GM12878 (cell line): ENCODE measurements around the gene MUC5B. TPM values are rescaled to one million over a fixed set of nuclear protein-coding genes. Genes with fewer than 3 reads are reported as not detected.

Experiments used
- ATAC-seq: fragments of 200-7000 bp; cut with Tn5 transposase; 3 replicates; pipeline ENCODE4 v1.9.1; 2020; ENCODE audit warnings: mild to moderate bottlenecking, moderate library complexity
- BruUV-seq: library from RNA; stranded (reverse); fragments of 400-500 nt; replicated peaks from 2 replicates; lab custom pipeline; 2021; lab: Mats Ljungman, UMichigan
- CTCF ChIA-PET: fragments of 300-600 bp; sonication (Branson Sonifier 250); formaldehyde crosslinking; extraction: SDS; loops from one replicate; lab custom pipeline; 2021; ENCODE audit warnings: inconsistent platforms; lab: Yijun Ruan, JAX
- POLR2A ChIA-PET: fragments of 350-600 bp; formaldehyde crosslinking; extraction: SDS; loops from one replicate; lab custom pipeline; 2021; ENCODE audit warnings: inconsistent platforms; lab: Charles Lee
- RAD21 ChIA-PET: fragments of 300-600 bp; sonication (Branson Sonifier 250); formaldehyde crosslinking; loops from one replicate; lab custom pipeline; 2023; ENCODE audit warnings: antibody characterized with exemption; ENCODE audit not compliant: unreplicated experiment; lab: Charles Lee
- SMC1A ChIA-PET: fragments of 300-600 bp; sonication (Branson Sonifier 250); formaldehyde crosslinking; loops from one replicate; lab custom pipeline; 2023; ENCODE audit not compliant: unreplicated experiment, uncharacterized antibody; lab: Charles Lee
- DNase-seq: peaks from one replicate; pipeline ENCODE4 v3.0.0-alpha.2; 2011; ENCODE audit warnings: low read depth, low spot score
- FAIRE-seq: peaks from 3 replicates; lab custom pipeline; 2011; peaks lifted over from hg19 to GRCh38; lab: Jason Lieb, UNC
- H2AFZ ChIP-seq: 2 replicates; pipeline ENCODE4 v1.6.0; 2011; ENCODE audit warnings: low read depth, low read length, control low read depth; ENCODE audit not compliant: control insufficient read depth
- H3K27ac ChIP-seq: 2 replicates; pipeline ENCODE4 v1.5.1; 2011; ENCODE audit warnings: control low read depth; ENCODE audit not compliant: control insufficient read depth, insufficient read depth
- H3K27me3 ChIP-seq, 2 experiments: replicated peaks in 1 of 2; 2 replicates each; pipeline versions ENCODE4 v1.6.0 to v1.6.1; 2011; ENCODE audit warnings: low read length in 1 of 2; ENCODE audit not compliant: control insufficient read depth in 2 of 2, insufficient read depth in 2 of 2
- H3K36me3 ChIP-seq, 2 experiments: 2 replicates each; pipeline ENCODE4 v1.5.1; 2011; ENCODE audit warnings: low read length in 1 of 2; ENCODE audit not compliant: control insufficient read depth in 2 of 2, insufficient read depth in 2 of 2
- H3K4me1 ChIP-seq: 2 replicates; pipeline ENCODE4 v1.6.1; 2011; ENCODE audit warnings: mild to moderate bottlenecking, low read length, moderate library complexity, mixed read lengths; ENCODE audit not compliant: control insufficient read depth, insufficient read depth
- H3K4me2 ChIP-seq: 2 replicates; pipeline ENCODE4 v1.6.0; 2011; ENCODE audit warnings: control low read depth; ENCODE audit not compliant: control insufficient read depth, insufficient read depth
- H3K4me3 ChIP-seq: fragments of 200-600 bp; sonication (generic); 2 replicates; pipeline ENCODE4 v1.5.1; 2016
- H3K79me2 ChIP-seq: 2 replicates; pipeline ENCODE4 v1.6.0; 2011; ENCODE audit warnings: low read length; ENCODE audit not compliant: control insufficient read depth, insufficient read depth
- H3K9ac ChIP-seq: 2 replicates; pipeline ENCODE4 v1.8.0; 2011; ENCODE audit warnings: low read length, control low read depth, mixed read lengths; ENCODE audit not compliant: control insufficient read depth, insufficient read depth
- H3K9me3 ChIP-seq: replicated peaks from 3 replicates; pipeline ENCODE4 v1.5.1; 2011; ENCODE audit warnings: mild to moderate bottlenecking, low read length; ENCODE audit not compliant: control insufficient read depth, insufficient read depth
- H4K20me1 ChIP-seq: 2 replicates; pipeline ENCODE4 v1.6.0; 2011; ENCODE audit not compliant: control insufficient read depth, insufficient read depth
- CHD2 ChIP-seq: IDR thresholded peaks from 2 replicates; pipeline ENCODE4 v1.6.1; 2011; ENCODE audit warnings: low read depth, low read length, improper control_type of control experiment, borderline replicate concordance
- SIN3A ChIP-seq: IDR thresholded peaks from 2 replicates; pipeline ENCODE4 v1.6.1; 2012; ENCODE audit warnings: low read depth, low read length, improper control_type of control experiment
- YY1 ChIP-seq: IDR thresholded peaks from 2 replicates; pipeline ENCODE4 v1.6.1; 2011; ENCODE audit warnings: low read depth, mild to moderate bottlenecking, low read length
- WGBS: methylation state at CpG from one replicate; pipeline ENCODE4 v1.1.6; 2016; ENCODE audit warnings: low lambda C conversion rate; ENCODE audit not compliant: insufficient replicate concordance, insufficient coverage; ENCODE audit errors: missing lambda C conversion rate; 5-methylcytosine and 5-hydroxymethylcytosine counted together
- in situ Hi-C: fragments of 300-500 bp; cut with MboI; formaldehyde crosslinking; loops from 9 replicates; pipeline ENCODE4 v1.14.3; 2018; ENCODE audit warnings: mixed read lengths
- intact Hi-C: fragments of 100-400 bp; cut with micrococcal nuclease; formaldehyde crosslinking; loops from one replicate; pipeline ENCODE4 v1.14.2; 2022; ENCODE audit not compliant: unreplicated experiment
- polyA plus RNA-seq, 11 experiments: library from polyadenylated mRNA; depleted of rRNA in 4 of 11; unstranded in 6 of 11; stranded (reverse) in 5 of 11; fragments of >200 nt; fragmentation: Nextera tagmentation in 4 of 11; fragmentation: Illumina TruSeq in 1 of 11; extraction: Ambion mirVana in 4 of 11; extraction: Trizol in 1 of 11; gene quantifications; 1 replicate in 1 of 11; 2 replicates in 10 of 11; pipeline versions ENCODE4 v1.2.1 to v1.2.3, GENCODE V29; 2011 to 2016; ENCODE audit warnings: inconsistent platforms in 2 of 11, missing spikeins in 2 of 11, low read depth in 1 of 11
- total RNA-seq, 4 experiments: library from RNA; depleted of rRNA in 3 of 4; stranded (reverse); fragments of >200 nt in 3 of 4; fragmentation: Illumina TruSeq in 1 of 4; extraction: Trizol in 1 of 4; gene quantifications; 2 replicates each; pipeline versions ENCODE4 v1.2.1 to v1.2.3, GENCODE V29; 2013 to 2021
- TF ChIP-seq, protein P1 (sequence below): IDR thresholded peaks from 2 replicates; pipeline ENCODE4 v1.6.1; 2012; ENCODE audit warnings: mild to moderate bottlenecking, low read depth, low read length

MUC5B gene
- total and polyA plus RNA-seq, 10 of the 15 experiments (the other 5 are each of a cell fraction or from before 2014, with no cell fraction given), result 1.5 TPM; not detected in 9

DNA sequence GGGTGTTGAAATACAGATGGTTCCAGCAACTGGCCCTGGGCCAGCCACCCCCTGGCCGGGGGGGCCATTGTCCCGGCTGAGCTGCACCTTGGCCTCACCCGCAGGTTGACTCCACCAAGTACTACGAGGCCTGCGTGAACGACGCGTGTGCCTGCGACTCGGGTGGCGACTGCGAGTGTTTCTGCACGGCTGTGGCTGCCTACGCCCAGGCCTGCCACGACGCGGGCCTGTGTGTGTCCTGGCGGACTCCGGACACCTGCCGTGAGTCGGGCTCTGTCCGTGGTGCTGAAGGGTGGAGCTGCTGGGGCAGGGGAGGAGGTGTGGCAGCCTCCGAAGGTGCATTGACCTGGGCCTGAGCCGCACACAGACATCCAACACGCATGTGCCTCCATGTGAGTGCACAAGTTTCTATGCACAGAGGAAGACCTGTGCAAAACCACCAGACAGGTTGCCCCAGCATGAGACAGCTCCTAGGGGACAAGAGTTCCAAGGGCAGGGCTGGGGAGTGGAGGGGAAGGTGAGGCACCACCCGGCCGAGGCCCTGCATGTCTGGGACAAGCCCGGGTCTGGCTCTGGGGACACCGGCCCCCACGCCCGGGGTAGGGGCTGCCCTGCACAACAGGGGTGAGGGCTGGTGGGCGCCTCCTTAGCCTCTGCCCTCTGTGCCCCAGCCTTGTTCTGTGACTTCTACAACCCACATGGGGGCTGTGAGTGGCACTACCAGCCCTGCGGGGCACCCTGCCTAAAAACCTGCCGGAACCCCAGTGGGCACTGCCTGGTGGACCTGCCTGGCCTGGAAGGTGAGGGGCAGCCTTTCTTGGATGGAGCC, 16.1 kb downstream of the MUC5B start:
- no peak for FAIRE-seq

More for the DNA sequence above, 16.1 kb downstream of the MUC5B start:
- Histone ChIP-seq H3K27ac (no peak overlapping the region), H2AFZ (no peak overlapping the region), H4K20me1 (no peaks in the 10 kb centered on the region), H3K27me3 (no peaks in the 10 kb centered on the region), H3K9ac (no peak overlapping the region), H3K4me2 (no peak overlapping the region), H3K79me2 (no peaks in the 10 kb centered on the region), H3K36me3 (no peaks in the 10 kb centered on the region), H3K4me1 (no peaks in the 10 kb centered on the region), H3K9me3 (no peaks in the 10 kb centered on the region; the same call in 2 of the 3 replicates), H3K4me3 (no peak overlapping the region)
- intact Hi-C loops, result no loop called here
- SMC1A ChIA-PET, result no interaction called here
- RAD21 ChIA-PET, result no interaction called here
- in situ Hi-C loops, result no loop called here
- CTCF ChIA-PET, result no interaction called here
- 70% methylated on average over 28 of the region's 34 CpGs for WGBS
- POLR2A ChIA-PET, result no interaction called here
- TF ChIP-seq CHD2 (no peak), SIN3A (no peak), YY1 (no peak)
- TF ChIP-seq, protein P1, sequence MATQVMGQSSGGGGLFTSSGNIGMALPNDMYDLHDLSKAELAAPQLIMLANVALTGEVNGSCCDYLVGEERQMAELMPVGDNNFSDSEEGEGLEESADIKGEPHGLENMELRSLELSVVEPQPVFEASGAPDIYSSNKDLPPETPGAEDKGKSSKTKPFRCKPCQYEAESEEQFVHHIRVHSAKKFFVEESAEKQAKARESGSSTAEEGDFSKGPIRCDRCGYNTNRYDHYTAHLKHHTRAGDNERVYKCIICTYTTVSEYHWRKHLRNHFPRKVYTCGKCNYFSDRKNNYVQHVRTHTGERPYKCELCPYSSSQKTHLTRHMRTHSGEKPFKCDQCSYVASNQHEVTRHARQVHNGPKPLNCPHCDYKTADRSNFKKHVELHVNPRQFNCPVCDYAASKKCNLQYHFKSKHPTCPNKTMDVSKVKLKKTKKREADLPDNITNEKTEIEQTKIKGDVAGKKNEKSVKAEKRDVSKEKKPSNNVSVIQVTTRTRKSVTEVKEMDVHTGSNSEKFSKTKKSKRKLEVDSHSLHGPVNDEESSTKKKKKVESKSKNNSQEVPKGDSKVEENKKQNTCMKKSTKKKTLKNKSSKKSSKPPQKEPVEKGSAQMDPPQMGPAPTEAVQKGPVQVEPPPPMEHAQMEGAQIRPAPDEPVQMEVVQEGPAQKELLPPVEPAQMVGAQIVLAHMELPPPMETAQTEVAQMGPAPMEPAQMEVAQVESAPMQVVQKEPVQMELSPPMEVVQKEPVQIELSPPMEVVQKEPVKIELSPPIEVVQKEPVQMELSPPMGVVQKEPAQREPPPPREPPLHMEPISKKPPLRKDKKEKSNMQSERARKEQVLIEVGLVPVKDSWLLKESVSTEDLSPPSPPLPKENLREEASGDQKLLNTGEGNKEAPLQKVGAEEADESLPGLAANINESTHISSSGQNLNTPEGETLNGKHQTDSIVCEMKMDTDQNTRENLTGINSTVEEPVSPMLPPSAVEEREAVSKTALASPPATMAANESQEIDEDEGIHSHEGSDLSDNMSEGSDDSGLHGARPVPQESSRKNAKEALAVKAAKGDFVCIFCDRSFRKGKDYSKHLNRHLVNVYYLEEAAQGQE, result peak; percentile 68; the same call in 1 of the 2 replicates
- ATAC-seq, result no peak
- no TSS peak for BruUV-seq
- DNase-seq, result no peak
